Left renal cortex interstitium (tissue), 4 donors: ENCODE results near the gene F12. TPM values are rescaled to one million over a fixed set of nuclear protein-coding genes. Genes with fewer than 3 reads are reported as not detected.
"Not testable (repeated sequence)": the region's sequence is repeated elsewhere in the genome, so short reads cannot be mapped to it uniquely, and the experiment has no call there.

Experiments
- DNase-seq, 4 donors: peaks; one replicate each; pipeline ENCODE4 v3.0.0-alpha.2; 2013; ENCODE audit warnings: low read depth in 4 of 4, low spot score in 2 of 4, missing footprints in 1 of 4
- polyA plus RNA-seq, 4 donors: library from polyadenylated mRNA; unstranded; fragments of 120-200 nt; gene quantifications; one replicate each; pipeline ENCODE4 v1.2.1, GENCODE V29; 2013; ENCODE audit not compliant: insufficient read length in 4 of 4

The F12 gene
- polyA plus RNA-seq, 4 donors = 4.2 to 19.8 (median 10.8) TPM

- peak in 3 of 4 donors; percentile 68 to 83 (median 79) for DNase-seq
These were observed 18.7 kb downstream of the F12 start for GRCh38 chr5:177390363-177391300.

GRCh38 chr5:177389241-177390169 lies 19.9 kb downstream of the F12 start:
- DNase-seq = no peak

- no peak for DNase-seq
These were observed 20.8 kb downstream of the F12 start for GRCh38 chr5:177388521-177389052.

- no peak for DNase-seq
These were observed 22.0 kb downstream of the F12 start for GRCh38 chr5:177387405-177387804.

- no peak for DNase-seq
These were observed 22.8 kb downstream of the F12 start for GRCh38 chr5:177386542-177386941.

GRCh38 chr5:177385720-177386119 lies 23.6 kb downstream of the F12 start:
- no peak for DNase-seq

GRCh38 chr5:177384134-177384533 lies 25.2 kb downstream of the F12 start, which contains the start of gene SLC34A1:
Gene SLC34A1, plus strand, starts transcription at chr5:177384434. Its CDS starts 1,308 bp downstream, at chr5:177385742.
- no peak for DNase-seq

GRCh38 chr5:177383181-177383580 lies 26.2 kb downstream of the F12 start:
- no peak for DNase-seq

GRCh38 chr5:177382423-177383029 lies 26.8 kb downstream of the F12 start:
- no peak for DNase-seq

GRCh38 chr5:177380805-177381126 lies 28.6 kb downstream of the F12 start:
- no peak for DNase-seq

- no peak for DNase-seq
These were observed 30.2 kb downstream of the F12 start for GRCh38 chr5:177378884-177379883.

GRCh38 chr5:177377851-177378776 lies 31.2 kb downstream of the F12 start:
- no peak for DNase-seq

GRCh38 chr5:177376107-177376506 lies 33.3 kb downstream of the F12 start:
- DNase-seq = no peak

- DNase-seq = not testable (repeated sequence)
These were observed 33.8 kb downstream of the F12 start for GRCh38 chr5:177375516-177375915.

- DNase-seq = no peak
These were observed 35.2 kb downstream of the F12 start for GRCh38 chr5:177374211-177374610.

GRCh38 chr5:177373806-177374205 lies 35.6 kb downstream of the F12 start:
- DNase-seq = no peak

- DNase-seq = no peak
These were observed 36.5 kb downstream of the F12 start for GRCh38 chr5:177372910-177373309.
